Adrenal gland (tissue), 12 donors: ENCODE data around the gene CAMKMT. TPM values are rescaled to one million over a fixed set of nuclear protein-coding genes. Genes with fewer than 3 reads are reported as not detected.

ENCODE experiments used
- DNase-seq, 7 donors: peaks; one replicate each; pipeline ENCODE4 v3.0.0-alpha.2; 2019 to 2020
- H3K27ac ChIP-seq, 5 donors: fragments of 200-600 bp; sonication (generic) in 4 of 5; 1 replicate in 3 of 5; 2 replicates in 2 of 5; pipeline versions ENCODE4 v1.5.1 to v1.8.0; 2016 to 2020; ENCODE audit warnings: mild to moderate bottlenecking in 1 of 5
- H3K27me3 ChIP-seq: fragments of 200-600 bp; 2 replicates; pipeline ENCODE4 v1.8.0; 2021
- H3K36me3 ChIP-seq, 2 donors: fragments of 200-600 bp; replicated peaks in 1 of 2; 1 replicate in 1 of 2; 2 replicates in 1 of 2; pipeline versions ENCODE4 v1.5.1 to v1.8.0; 2018 to 2022
- H3K4me1 ChIP-seq, 2 donors: fragments of 200-600 bp; replicated peaks in 1 of 2; 1 replicate in 1 of 2; 2 replicates in 1 of 2; pipeline versions ENCODE4 v1.5.1 to v1.8.0; 2018 to 2021
- H3K4me3 ChIP-seq, 4 donors: fragments of 200-600 bp; sonication (generic) in 3 of 4; one replicate each; pipeline ENCODE4 v1.5.1; 2016 to 2018
- H3K9me3 ChIP-seq, 3 donors: fragments of 200-600 bp; sonication (generic) in 1 of 3; replicated peaks in 1 of 3; 1 replicate in 2 of 3; 2 replicates in 1 of 3; pipeline versions ENCODE4 v1.5.1 to v1.8.0; 2016 to 2021
- POLR2A ChIP-seq, 2 donors: fragments of 450-650 bp; IDR thresholded peaks; one replicate each; pipeline ENCODE4 v1.6.1; 2017; ENCODE audit warnings: antibody characterized with exemption in 2 of 2, mild to moderate bottlenecking in 2 of 2, moderate library complexity in 1 of 2
- WGBS, 4 donors: extraction: QIAGEN DNeasy Blood & Tissue Kit in 2 of 4; methylation state at CpG; one replicate each; pipeline versions ENCODE4 v1.1.5 to v1.1.7; 2013 to 2017; 5-methylcytosine and 5-hydroxymethylcytosine counted together
- intact Hi-C, 2 donors: fragments of 100-400 bp; cut with DNase I; formaldehyde crosslinking; loops; one replicate each; pipeline versions ENCODE4 v1.14.1 to v1.15.0; 2022 to 2023
- polyA plus RNA-seq, 3 donors: library from polyadenylated mRNA; stranded (reverse); fragments of 200-250 nt in 2 of 3; fragments of 350-450 nt in 1 of 3; fragmentation: Illumina TruSeq in 1 of 3; extraction: RNeasy Lipid Tissue Mini Kit (QIAGEN cat#74804) in 1 of 3; gene quantifications; one replicate each; pipeline ENCODE4 v1.2.3, GENCODE V29; 2013 to 2014
- total RNA-seq, 9 donors: library from RNA; depleted of rRNA in 4 of 9; stranded (reverse); fragments of >200 nt in 4 of 9; fragments of 120-200 nt in 1 of 9; fragmentation: NEBNext Ultra II Directional in 1 of 9; extraction: Animal tissue kit (Norgen Biotek cat#: 25700) in 1 of 9; gene quantifications; one replicate each; pipeline versions ENCODE4 v1.1.0 to v1.2.4, GENCODE V29; 2013 to 2023
- TF ChIP-seq, protein P1 (sequence below), 6 experiments: fragments of 450-650 bp in 4 of 6; fragments of 200-600 bp in 2 of 6; sonication (generic) in 1 of 6; IDR thresholded peaks; 1 replicate in 5 of 6; 2 replicates in 1 of 6; pipeline versions ENCODE4 v1.5.1 to v1.8.0; 2016 to 2021; ENCODE audit warnings: antibody characterized with exemption in 6 of 6, mild to moderate bottlenecking in 2 of 6, moderate library complexity in 1 of 6
- donor health status: healthy with polysubstance abuse.
- donor health status: Bipolar disorder and iron deficiency.
- donor health status: DM: yes; HTN: yes; CAD: no.
- donor health status: DM: no; HTN: no; CAD: no.
- donor health status: DM: no; HTN: no; CAD: no.
- donor health status: DM: yes; HTN: yes; CAD: no.

Gene CAMKMT
- total and polyA plus RNA-seq, 12 donors = 2.6 to 14.0 (median 8.6) TPM

DNA sequence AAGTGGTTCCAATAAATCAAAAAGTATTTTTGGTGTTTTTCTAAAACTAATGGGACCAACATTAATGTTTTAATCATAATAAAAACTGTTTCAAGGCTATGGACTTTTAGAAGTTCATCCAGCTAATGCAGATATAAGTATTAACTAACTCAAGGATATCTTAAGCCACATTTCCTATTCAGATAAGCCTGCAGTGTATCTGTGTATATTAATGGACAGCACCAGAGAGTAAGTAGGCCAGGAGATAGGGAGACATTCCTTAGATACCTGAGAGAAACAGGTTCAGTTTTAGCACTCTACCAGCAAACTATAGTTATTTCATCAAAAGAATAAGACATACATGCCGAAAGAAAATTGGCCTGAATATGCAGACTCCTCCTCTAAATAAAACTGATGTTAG, 27.8 kb upstream of the CAMKMT start:
- H3K4me1 ChIP-seq = peaks cover 10 to 14% of the 10 kb centered on the region in 2 donors
- H3K27ac ChIP-seq = no peak overlapping the region
- no peaks in the 10 kb centered on the region for H3K9me3 ChIP-seq
- peaks cover 0 to 49% of the 10 kb centered on the region in 2 donors for H3K36me3 ChIP-seq
- H3K27me3 ChIP-seq = no peaks in the 10 kb centered on the region
- WGBS, 4 donors = 69 to 90% (median 76%) methylated on average over 1 of the region's 1 CpG
- intact Hi-C loops = no loop called here
- H3K4me3 ChIP-seq = no peak overlapping the region
- TF ChIP-seq, protein P1, sequence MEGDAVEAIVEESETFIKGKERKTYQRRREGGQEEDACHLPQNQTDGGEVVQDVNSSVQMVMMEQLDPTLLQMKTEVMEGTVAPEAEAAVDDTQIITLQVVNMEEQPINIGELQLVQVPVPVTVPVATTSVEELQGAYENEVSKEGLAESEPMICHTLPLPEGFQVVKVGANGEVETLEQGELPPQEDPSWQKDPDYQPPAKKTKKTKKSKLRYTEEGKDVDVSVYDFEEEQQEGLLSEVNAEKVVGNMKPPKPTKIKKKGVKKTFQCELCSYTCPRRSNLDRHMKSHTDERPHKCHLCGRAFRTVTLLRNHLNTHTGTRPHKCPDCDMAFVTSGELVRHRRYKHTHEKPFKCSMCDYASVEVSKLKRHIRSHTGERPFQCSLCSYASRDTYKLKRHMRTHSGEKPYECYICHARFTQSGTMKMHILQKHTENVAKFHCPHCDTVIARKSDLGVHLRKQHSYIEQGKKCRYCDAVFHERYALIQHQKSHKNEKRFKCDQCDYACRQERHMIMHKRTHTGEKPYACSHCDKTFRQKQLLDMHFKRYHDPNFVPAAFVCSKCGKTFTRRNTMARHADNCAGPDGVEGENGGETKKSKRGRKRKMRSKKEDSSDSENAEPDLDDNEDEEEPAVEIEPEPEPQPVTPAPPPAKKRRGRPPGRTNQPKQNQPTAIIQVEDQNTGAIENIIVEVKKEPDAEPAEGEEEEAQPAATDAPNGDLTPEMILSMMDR (IDR thresholded peaks at IDR 0.05) = no peak
- TF ChIP-seq POLR2A (IDR thresholded peaks at IDR 0.05) = no peak
- no peak for DNase-seq

GRCh38 chr2:44335806-44336538, 25.8 kb upstream of the CAMKMT start:
- DNase-seq = no peak
- H3K9me3 ChIP-seq = no peaks in the 10 kb centered on the region
- 89 to 98% (median 94%) methylated on average over 2 of the region's 2 CpGs for WGBS, 4 donors
- intact Hi-C loops = no loop called here
- peaks cover 0 to 35% of the 10 kb centered on the region in 2 donors for H3K36me3 ChIP-seq
- TF ChIP-seq, protein P1 (IDR thresholded peaks at IDR 0.05) = no peak
- TF ChIP-seq POLR2A (IDR thresholded peaks at IDR 0.05) = no peak
- H3K27ac ChIP-seq = no peak overlapping the region
- H3K27me3 ChIP-seq = no peaks in the 10 kb centered on the region
- no peak overlapping the region for H3K4me3 ChIP-seq
- peaks cover 9 to 10% of the 10 kb centered on the region in 2 donors for H3K4me1 ChIP-seq

GRCh38 chr2:44342854-44343253, 18.9 kb upstream of the CAMKMT start:
- TF ChIP-seq, protein P1 (IDR thresholded peaks at IDR 0.05) = peak in 4 of 6 experiments; percentile 10 to 32 (median 15)
- TF ChIP-seq POLR2A (IDR thresholded peaks at IDR 0.05) = no peak
- no peak for DNase-seq
- WGBS, 4 donors = 88 to 100% (median 92%) methylated on average over 1 of the region's 1 CpG
- Histone ChIP-seq H3K36me3 (peaks cover 0 to 33% of the 10 kb centered on the region in 2 donors), H3K4me1 (peaks cover 0 to 8% of the 10 kb centered on the region in 2 donors), H3K4me3 (no peak overlapping the region), H3K9me3 (no peaks in the 10 kb centered on the region), H3K27ac (no peak overlapping the region), H3K27me3 (no peaks in the 10 kb centered on the region)
- intact Hi-C loops = no loop called here

GRCh38 chr2:44347526-44347925, 14.2 kb upstream of the CAMKMT start:
- Histone ChIP-seq H3K27ac (peak overlapping the region in 1 of 5 donors; percentile 27), H3K4me1 (peaks cover 3 to 47% of the 10 kb centered on the region in 2 donors)
- intact Hi-C loops = no loop called here

More at GRCh38 chr2:44347526-44347925, 14.2 kb upstream of the CAMKMT start:
- no peak for DNase-seq
- 62 to 81% (median 70%) methylated on average over 2 of the region's 2 CpGs for WGBS, 4 donors
- Histone ChIP-seq H3K4me3 (no peak overlapping the region), H3K36me3 (peaks cover 0 to 15% of the 10 kb centered on the region in 2 donors), H3K27me3 (no peaks in the 10 kb centered on the region), H3K9me3 (no peaks in the 10 kb centered on the region)
- TF ChIP-seq, protein P1 (IDR thresholded peaks at IDR 0.05) = no peak
- TF ChIP-seq POLR2A (IDR thresholded peaks at IDR 0.05) = no peak
